Lung (tissue), 12 donors: ENCODE data around the gene LCORL. TPM values are rescaled to one million over a fixed set of nuclear protein-coding genes. Genes with fewer than 3 reads are reported as not detected.

ENCODE experiments used
- ATAC-seq: fragments of 200-7000 bp; cut with Tn5 transposase; one replicate; pipeline ENCODE4 v1.9.1; 2020; ENCODE audit warnings: moderate number of reproducible peaks; ENCODE audit not compliant: insufficient read depth, low FRiP score
- DNase-seq, 3 donors: peaks; one replicate each; pipeline ENCODE4 v3.0.0-alpha.2; 2013 to 2017
- H3K27ac ChIP-seq, 2 donors: one replicate each; pipeline ENCODE4 v1.5.1; 2013; ENCODE audit warnings: mild to moderate bottlenecking in 2 of 2, moderate library complexity in 2 of 2, control low read depth in 1 of 2, inconsistent platforms in 1 of 2, low read depth in 1 of 2, low read length in 1 of 2
- H3K27me3 ChIP-seq, 3 donors: one replicate each; pipeline ENCODE4 v1.5.1; 2013; ENCODE audit warnings: low read length in 2 of 3; ENCODE audit not compliant: control insufficient read depth in 3 of 3, insufficient read depth in 3 of 3
- H3K36me3 ChIP-seq, 4 donors: one replicate each; pipeline ENCODE4 v1.5.1; 2013; ENCODE audit warnings: low read length in 4 of 4, mild to moderate bottlenecking in 1 of 4, moderate library complexity in 1 of 4; ENCODE audit not compliant: control insufficient read depth in 4 of 4, insufficient read depth in 4 of 4
- H3K4me1 ChIP-seq, 5 donors: one replicate each; pipeline ENCODE4 v1.5.1; 2013; ENCODE audit warnings: low read length in 5 of 5, mild to moderate bottlenecking in 2 of 5, moderate library complexity in 1 of 5; ENCODE audit not compliant: control insufficient read depth in 5 of 5, insufficient read depth in 5 of 5
- H3K4me3 ChIP-seq: one replicate; pipeline ENCODE4 v1.5.1; 2013; ENCODE audit warnings: mild to moderate bottlenecking, control low read depth, moderate library complexity
- H3K9ac ChIP-seq, 2 donors: one replicate each; pipeline ENCODE4 v1.5.1; 2013; ENCODE audit warnings: low read length in 2 of 2, control low read depth in 1 of 2; ENCODE audit not compliant: insufficient read depth in 1 of 2
- H3K9me3 ChIP-seq, 4 donors: one replicate each; pipeline ENCODE4 v1.5.1; 2013; ENCODE audit warnings: low read length in 3 of 4, mild to moderate bottlenecking in 1 of 4, moderate library complexity in 1 of 4; ENCODE audit not compliant: control insufficient read depth in 4 of 4, insufficient read depth in 3 of 4
- CTCF ChIP-seq: IDR thresholded peaks from 2 replicates; pipeline ENCODE4 v1.5.1; 2012; ENCODE audit warnings: mild to moderate bottlenecking; ENCODE audit errors: control extremely low read depth, extremely low read depth
- WGBS, 2 donors: extraction: QIAGEN DNeasy Blood & Tissue Kit; methylation state at CpG; one replicate each; pipeline ENCODE4 v1.1.7; 2013; 5-methylcytosine and 5-hydroxymethylcytosine counted together
- polyA plus RNA-seq, 2 donors: library from polyadenylated mRNA; stranded (reverse); fragments of 200-250 nt; gene quantifications; one replicate each; pipeline ENCODE4 v1.2.1, GENCODE V29; 2013
- total RNA-seq, 2 donors: library from RNA; depleted of rRNA in 1 of 2; stranded (reverse); fragments of >200 nt in 1 of 2; gene quantifications; one replicate each; pipeline ENCODE4 v1.2.1, GENCODE V29; 2014 to 2021
- donor health status: control.
- donor health status: control.
- donor health status: Bipolar disorder and iron deficiency.
- donor health status: healthy.
- donor health status: DM: yes; HTN: yes; CAD: no.

LCORL gene
- total and polyA plus RNA-seq, 4 donors, result 2.8 to 29.0 (median 7.0) TPM

GRCh38 chr4:18022572-18023050, 1.1 kb upstream of the LCORL start:
- Histone ChIP-seq H3K27me3 (peaks cover 0 to 4% (median 3%) of the 10 kb centered on the region in 3 donors), H3K9me3 (no peaks in the 10 kb centered on the region), H3K36me3 (no peaks in the 10 kb centered on the region), H3K4me3 (peak overlapping the region; percentile 89), H3K4me1 (peaks cover 0 to 8% (median 4%) of the 10 kb centered on the region in 5 donors), H3K27ac (peak overlapping the region; percentile 93 to 97), H3K9ac (peak overlapping the region; percentile 56 to 65)
- 1 to 2% methylated on average over 20 of the region's 20 CpGs for WGBS, 2 donors
- no peak for TF ChIP-seq CTCF
- no peak for ATAC-seq
- peak in 1 of 3 donors; percentile 29 for DNase-seq

- peak overlapping the region in 1 of 2 donors; percentile 56 for H3K9ac ChIP-seq
- ATAC-seq (peak; percentile 8), DNase-seq (no peak)
- no peaks in the 10 kb centered on the region for H3K9me3 ChIP-seq
- peak overlapping the region; percentile 93 to 97 for H3K27ac ChIP-seq
- H3K4me3 ChIP-seq, result peak overlapping the region; percentile 89
- TF ChIP-seq CTCF, result no peak
- peaks cover 0 to 8% (median 4%) of the 10 kb centered on the region in 5 donors for H3K4me1 ChIP-seq
- no peaks in the 10 kb centered on the region for H3K36me3 ChIP-seq
- H3K27me3 ChIP-seq, result peaks cover 0 to 4% (median 3%) of the 10 kb centered on the region in 3 donors
- WGBS, 2 donors, result 0% methylated on average over 14 to 34 of the region's 34 CpGs
Measured at GRCh38 chr4:18021470-18021719, 160 bp downstream of the LCORL start.

- TF ChIP-seq CTCF, result no peak
- Histone ChIP-seq H3K36me3 (no peaks in the 10 kb centered on the region), H3K4me3 (peak overlapping the region; percentile 89), H3K27ac (peak overlapping the region; percentile 93 to 97), H3K9ac (peak overlapping the region; percentile 30 to 92), H3K4me1 (peaks cover 0 to 8% (median 4%) of the 10 kb centered on the region in 5 donors), H3K9me3 (no peaks in the 10 kb centered on the region), H3K27me3 (peaks cover 0 to 4% (median 3%) of the 10 kb centered on the region in 3 donors)
- ATAC-seq, result peak; percentile 39
- WGBS, 2 donors, result 0% methylated on average over 74 to 90 of the region's 90 CpGs
- peak; percentile 86 to 91 (median 87) for DNase-seq
Measured at GRCh38 chr4:18020671-18021469, 685 bp downstream of the LCORL start.
